Thoracic aorta (tissue), 2 donors: Measurements from ENCODE around the gene ANKRD12. TPM values are rescaled to one million over a fixed set of nuclear protein-coding genes. Genes with fewer than 3 reads are reported as not detected.

Source experiments
- ATAC-seq: fragments of 150-250 bp; one replicate; pipeline ENCODE4 v1.8.0; 2017; ENCODE audit warnings: low read depth; ENCODE audit not compliant: insufficient number of reproducible peaks, low FRiP score
- DNase-seq: peaks from one replicate; pipeline ENCODE4 v3.0.0-alpha.2; 2020; ENCODE audit warnings: low spot score
- H3K27ac ChIP-seq, 2 donors: fragments of 200-600 bp; sonication (generic); 1 replicate in 1 of 2; 2 replicates in 1 of 2; pipeline ENCODE4 v1.5.1; 2016; ENCODE audit warnings: mild to moderate bottlenecking in 2 of 2, moderate library complexity in 2 of 2
- H3K27me3 ChIP-seq: fragments of 200-600 bp; sonication (generic); replicated peaks from 2 replicates; pipeline ENCODE4 v1.6.0; 2016; ENCODE audit warnings: mild to moderate bottlenecking; ENCODE audit not compliant: insufficient read depth
- H3K36me3 ChIP-seq: fragments of 200-600 bp; sonication (generic); one replicate; pipeline ENCODE4 v1.5.1; 2016
- H3K4me1 ChIP-seq, 2 donors: fragments of 200-600 bp; sonication (generic); 1 replicate in 1 of 2; 2 replicates in 1 of 2; pipeline versions ENCODE4 v1.5.1 to v1.6.0; 2016; ENCODE audit warnings: low read depth in 2 of 2, mild to moderate bottlenecking in 1 of 2; ENCODE audit not compliant: control insufficient read depth in 1 of 2
- H3K4me3 ChIP-seq: fragments of 200-600 bp; sonication (generic); 2 replicates; pipeline ENCODE4 v1.5.1; 2016; ENCODE audit warnings: mild to moderate bottlenecking
- H3K9me3 ChIP-seq: fragments of 200-600 bp; sonication (generic); 2 replicates; pipeline ENCODE4 v1.5.1; 2016
- total RNA-seq, 2 donors: library from RNA; depleted of rRNA; stranded (reverse); fragments of >200 nt; gene quantifications; one replicate each; pipeline versions ENCODE4 v1.1.0 to v1.2.3, GENCODE V29; 2016
- TF ChIP-seq, protein P1 (sequence below): fragments of 200-600 bp; sonication (generic); IDR thresholded peaks from one replicate; pipeline ENCODE4 v1.5.1; 2019; ENCODE audit warnings: antibody characterized with exemption

The ANKRD12 gene
- total RNA-seq, 2 donors from 2014 or later, result 35.6 to 70.3 TPM

DNA sequence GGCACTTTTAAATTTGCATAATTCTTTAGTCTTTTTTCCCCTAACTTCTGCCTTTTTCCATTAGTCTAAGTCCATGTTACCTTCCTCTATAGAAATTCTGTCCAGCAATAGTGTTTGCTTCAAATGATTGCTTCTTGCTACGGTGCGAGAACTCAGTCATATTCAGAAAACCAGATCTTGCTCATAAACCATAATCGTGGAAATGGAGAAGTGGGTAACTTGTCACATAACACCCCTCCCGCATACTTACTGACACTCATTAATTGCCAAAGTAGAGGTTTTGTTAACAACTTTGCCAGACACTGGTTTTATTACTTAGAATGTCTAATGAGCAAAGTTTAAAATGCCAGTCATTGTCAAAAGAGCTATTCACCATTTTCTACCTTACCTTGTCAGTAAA lies 103.7 kb downstream of the ANKRD12 start:
- Histone ChIP-seq H3K36me3 (peaks cover 3% of the 10 kb centered on the region), H3K4me1 (no peaks in the 10 kb centered on the region), H3K4me3 (no peak overlapping the region), H3K27me3 (no peaks in the 10 kb centered on the region), H3K9me3 (no peaks in the 10 kb centered on the region), H3K27ac (no peak overlapping the region)
- no peak for ATAC-seq
- DNase-seq, result no peak
- TF ChIP-seq, protein P1, sequence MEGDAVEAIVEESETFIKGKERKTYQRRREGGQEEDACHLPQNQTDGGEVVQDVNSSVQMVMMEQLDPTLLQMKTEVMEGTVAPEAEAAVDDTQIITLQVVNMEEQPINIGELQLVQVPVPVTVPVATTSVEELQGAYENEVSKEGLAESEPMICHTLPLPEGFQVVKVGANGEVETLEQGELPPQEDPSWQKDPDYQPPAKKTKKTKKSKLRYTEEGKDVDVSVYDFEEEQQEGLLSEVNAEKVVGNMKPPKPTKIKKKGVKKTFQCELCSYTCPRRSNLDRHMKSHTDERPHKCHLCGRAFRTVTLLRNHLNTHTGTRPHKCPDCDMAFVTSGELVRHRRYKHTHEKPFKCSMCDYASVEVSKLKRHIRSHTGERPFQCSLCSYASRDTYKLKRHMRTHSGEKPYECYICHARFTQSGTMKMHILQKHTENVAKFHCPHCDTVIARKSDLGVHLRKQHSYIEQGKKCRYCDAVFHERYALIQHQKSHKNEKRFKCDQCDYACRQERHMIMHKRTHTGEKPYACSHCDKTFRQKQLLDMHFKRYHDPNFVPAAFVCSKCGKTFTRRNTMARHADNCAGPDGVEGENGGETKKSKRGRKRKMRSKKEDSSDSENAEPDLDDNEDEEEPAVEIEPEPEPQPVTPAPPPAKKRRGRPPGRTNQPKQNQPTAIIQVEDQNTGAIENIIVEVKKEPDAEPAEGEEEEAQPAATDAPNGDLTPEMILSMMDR, result no peak

GRCh38 chr18:9243029-9243428 lies 106.4 kb downstream of the ANKRD12 start:
- H3K4me3 ChIP-seq, result no peak overlapping the region
- no peaks in the 10 kb centered on the region for H3K4me1 ChIP-seq
- DNase-seq (no peak), ATAC-seq (no peak)
- TF ChIP-seq, protein P1, result no peak
- no peak overlapping the region for H3K27ac ChIP-seq
- peaks cover 4% of the 10 kb centered on the region for H3K36me3 ChIP-seq
- H3K27me3 ChIP-seq, result no peaks in the 10 kb centered on the region
- H3K9me3 ChIP-seq, result no peaks in the 10 kb centered on the region

- Histone ChIP-seq H3K4me3 (no peak overlapping the region), H3K9me3 (no peaks in the 10 kb centered on the region), H3K36me3 (peaks cover 4% of the 10 kb centered on the region), H3K27ac (no peak overlapping the region), H3K27me3 (no peaks in the 10 kb centered on the region), H3K4me1 (no peaks in the 10 kb centered on the region)
- DNase-seq (no peak), ATAC-seq (no peak)
- TF ChIP-seq, protein P1, result no peak
Observed at GRCh38 chr18:9244376-9244775, 107.8 kb downstream of the ANKRD12 start.

- Histone ChIP-seq H3K4me1 (no peaks in the 10 kb centered on the region), H3K27me3 (no peaks in the 10 kb centered on the region), H3K27ac (no peak overlapping the region), H3K36me3 (peaks cover 10% of the 10 kb centered on the region), H3K9me3 (no peaks in the 10 kb centered on the region), H3K4me3 (no peak overlapping the region)
- no peak for ATAC-seq
- DNase-seq, result no peak
- TF ChIP-seq, protein P1, result no peak
Observed at GRCh38 chr18:9248661-9249060, 112.1 kb downstream of the ANKRD12 start.

GRCh38 chr18:9249254-9249653 lies 112.7 kb downstream of the ANKRD12 start:
- no peaks in the 10 kb centered on the region for H3K9me3 ChIP-seq
- peaks cover 16% of the 10 kb centered on the region for H3K36me3 ChIP-seq
- TF ChIP-seq, protein P1, result no peak

More at GRCh38 chr18:9249254-9249653, 112.7 kb downstream of the ANKRD12 start:
- Histone ChIP-seq H3K27ac (no peak overlapping the region), H3K4me1 (no peaks in the 10 kb centered on the region), H3K4me3 (no peak overlapping the region), H3K27me3 (no peaks in the 10 kb centered on the region)
- DNase-seq, result no peak
- no peak for ATAC-seq
